ENCODE results near the gene P4HB. TPM values are rescaled to one million over a fixed set of nuclear protein-coding genes. Genes with fewer than 3 reads are reported as not detected.
A peak's percentile ranks its signal among the peaks of the same experiment; 100 is the strongest.

P4HB gene
- total RNA-seq, 1 donor = 1,240 TPM

- Histone ChIP-seq H3K4me2 (ENCODE audit: insufficient read depth, low read length) (no peak overlapping the region), H3K4me1 (ENCODE audit: insufficient read depth, low read length) (peaks cover 43% of the 10 kb centered on the region), H3K4me3 (ENCODE audit: insufficient read depth, low read length) (no peak overlapping the region), H3K27ac (ENCODE audit: low read depth, low read length) (no peak overlapping the region), H3K9me3 (ENCODE audit: low read depth, low read length) (no peaks in the 10 kb centered on the region), H3K27me3 (ENCODE audit: insufficient read depth, low read length) (no peaks in the 10 kb centered on the region), H3K79me2 (ENCODE audit: insufficient read depth, low read length) (peaks cover 67% of the 10 kb centered on the region), H3K36me3 (ENCODE audit: insufficient read depth, low read length) (peaks cover 39% of the 10 kb centered on the region), H4K20me1 (ENCODE audit: insufficient read depth, low read length) (peaks cover 15% of the 10 kb centered on the region), H2AFZ (ENCODE audit: low read length) (no peak overlapping the region)
- no peak for TF ChIP-seq CTCF (IDR thresholded peaks at IDR 0.05; ENCODE audit: extremely low read depth, low read depth, low read length)
- DNase-seq (ENCODE audit: insufficient read length, low spot score, missing footprints) = peak; percentile 78
These were observed 28.0 kb upstream of the P4HB start for GRCh38 chr17:81888105-81888987.

- Histone ChIP-seq H4K20me1 (ENCODE audit: insufficient read depth, low read length) (peaks cover 15% of the 10 kb centered on the region), H3K4me2 (ENCODE audit: insufficient read depth, low read length) (peak overlapping the region; percentile 31), H2AFZ (ENCODE audit: low read length) (no peak overlapping the region), H3K27me3 (ENCODE audit: insufficient read depth, low read length) (no peaks in the 10 kb centered on the region), H3K27ac (ENCODE audit: low read depth, low read length) (peak overlapping the region; percentile 39), H3K79me2 (ENCODE audit: insufficient read depth, low read length) (peaks cover 56% of the 10 kb centered on the region), H3K9me3 (ENCODE audit: low read depth, low read length) (no peaks in the 10 kb centered on the region), H3K4me1 (ENCODE audit: insufficient read depth, low read length) (peaks cover 40% of the 10 kb centered on the region), H3K36me3 (ENCODE audit: insufficient read depth, low read length) (peaks cover 50% of the 10 kb centered on the region), H3K4me3 (ENCODE audit: insufficient read depth, low read length) (no peak overlapping the region)
- no peak for TF ChIP-seq CTCF (IDR thresholded peaks at IDR 0.05; ENCODE audit: extremely low read depth, low read depth, low read length)
- DNase-seq (ENCODE audit: insufficient read length, low spot score, missing footprints) = peak; percentile 98
These were observed 25.7 kb upstream of the P4HB start for GRCh38 chr17:81885869-81886548.

GRCh38 chr17:81885454-81885853 is 25.1 kb upstream of the P4HB start:
- Histone ChIP-seq H4K20me1 (ENCODE audit: insufficient read depth, low read length) (peaks cover 15% of the 10 kb centered on the region), H3K4me2 (ENCODE audit: insufficient read depth, low read length) (no peak overlapping the region)
- DNase-seq (ENCODE audit: insufficient read length, low spot score, missing footprints) = no peak

More at GRCh38 chr17:81885454-81885853, 25.1 kb upstream of the P4HB start:
- H3K27me3 ChIP-seq (ENCODE audit: insufficient read depth, low read length) = no peaks in the 10 kb centered on the region
- H3K36me3 ChIP-seq (ENCODE audit: insufficient read depth, low read length) = peaks cover 56% of the 10 kb centered on the region
- H3K79me2 ChIP-seq (ENCODE audit: insufficient read depth, low read length) = peaks cover 51% of the 10 kb centered on the region
- H3K27ac ChIP-seq (ENCODE audit: low read depth, low read length) = peak overlapping the region; percentile 39
- H2AFZ ChIP-seq (ENCODE audit: low read length) = no peak overlapping the region
- TF ChIP-seq CTCF (IDR thresholded peaks at IDR 0.05; ENCODE audit: extremely low read depth, low read depth, low read length) = no peak
- no peaks in the 10 kb centered on the region for H3K9me3 ChIP-seq (ENCODE audit: low read depth, low read length)
- H3K4me1 ChIP-seq (ENCODE audit: insufficient read depth, low read length) = peaks cover 38% of the 10 kb centered on the region
- no peak overlapping the region for H3K4me3 ChIP-seq (ENCODE audit: insufficient read depth, low read length)
